CD4-positive, CD25-positive, alpha-beta regulatory T cell (primary cell): ENCODE data around the gene CUX1. TPM values are rescaled to one million over a fixed set of nuclear protein-coding genes. Genes with fewer than 3 reads are reported as not detected.
A peak's percentile ranks its signal among the peaks of the same experiment; 100 is the strongest.
"Not testable (repeated sequence)": the region's sequence is repeated elsewhere in the genome, so short reads cannot be mapped to it uniquely, and the experiment has no call there.

Source experiments
- ATAC-seq, 2 donors: fragments of 150-1000 bp; cut with Tn5 transposase; one replicate each; pipeline ENCODE4 v1.10.0; 2021; ENCODE audit warnings: low read depth in 2 of 2, moderate number of reproducible peaks in 2 of 2, moderate library complexity in 1 of 2
- DNase-seq, 3 donors: peaks; one replicate each; pipeline versions ENCODE4 v3.0.0 to v3.0.0-alpha.2; 2012 to 2022; ENCODE audit warnings: mixed read lengths in 1 of 3
- H3K27ac ChIP-seq: one replicate; pipeline ENCODE4 v1.7.0; 2013; ENCODE audit warnings: mild to moderate bottlenecking, low read length; ENCODE audit not compliant: insufficient read depth, poor library complexity, severe bottlenecking
- H3K27me3 ChIP-seq: one replicate; pipeline ENCODE4 v1.7.0; 2013; ENCODE audit warnings: low read length; ENCODE audit not compliant: control insufficient read depth, insufficient read depth
- H3K36me3 ChIP-seq: one replicate; pipeline ENCODE4 v1.7.0; 2013; ENCODE audit warnings: mild to moderate bottlenecking, low read length, moderate library complexity; ENCODE audit not compliant: control insufficient read depth, insufficient read depth
- H3K4me1 ChIP-seq: 2 replicates; pipeline ENCODE4 v1.7.0; 2013; ENCODE audit warnings: mild to moderate bottlenecking, low read length; ENCODE audit not compliant: insufficient read depth, control insufficient read depth, poor library complexity, severe bottlenecking
- H3K4me3 ChIP-seq: one replicate; pipeline ENCODE4 v1.7.0; 2013; ENCODE audit warnings: low read depth, mild to moderate bottlenecking, low read length, moderate library complexity
- H3K9me3 ChIP-seq, 2 experiments: 1 replicate in 1 of 2; 2 replicates in 1 of 2; pipeline ENCODE4 v1.7.0; 2013; ENCODE audit warnings: low read length in 2 of 2, mild to moderate bottlenecking in 1 of 2, moderate library complexity in 1 of 2; ENCODE audit not compliant: control insufficient read depth in 2 of 2
- H3K27ac Mint-ChIP-seq, 3 donors: one replicate each; pipeline ENCODE4 v1.8.0; 2020 to 2022; ENCODE audit warnings: mild to moderate bottlenecking in 3 of 3, mixed read lengths in 3 of 3, moderate library complexity in 2 of 3
- H3K27me3 Mint-ChIP-seq: one replicate; pipeline ENCODE4 v1.8.0; 2022; ENCODE audit warnings: mild to moderate bottlenecking, mixed read lengths
- H3K36me3 Mint-ChIP-seq: one replicate; pipeline ENCODE4 v1.8.0; 2020; ENCODE audit warnings: mixed read lengths
- H3K4me1 Mint-ChIP-seq, 4 donors: one replicate each; pipeline ENCODE4 v1.8.0; 2020 to 2022; ENCODE audit warnings: mixed read lengths in 4 of 4, mild to moderate bottlenecking in 1 of 4
- H3K4me3 Mint-ChIP-seq, 4 donors: one replicate each; pipeline ENCODE4 v1.8.0; 2020 to 2022; ENCODE audit warnings: mild to moderate bottlenecking in 4 of 4, mixed read lengths in 4 of 4, moderate library complexity in 3 of 4
- H3K9me3 Mint-ChIP-seq, 7 donors: one replicate each; pipeline ENCODE4 v1.8.0; 2020 to 2022; ENCODE audit warnings: mixed read lengths in 7 of 7, mild to moderate bottlenecking in 3 of 7, moderate library complexity in 2 of 7
- polyA plus RNA-seq, 4 donors: library from polyadenylated mRNA; unstranded; fragments of 300-500 nt; fragmentation: Illumina TruSeq; gene quantifications; one replicate each; pipeline ENCODE4 v1.2.3, GENCODE V29; 2021
- total RNA-seq: library from RNA; stranded (reverse); gene quantifications from one replicate; pipeline ENCODE4 v1.2.3, GENCODE V29; 2022

The CUX1 gene
- total and polyA plus RNA-seq, 5 donors from 2014 or later, result 6.0 to 45.1 (median 7.8) TPM

GRCh38 chr7:101852364-101852763, 34.9 kb downstream of the CUX1 start:
- not testable (repeated sequence) for H3K36me3 ChIP-seq, DNase-seq, H3K4me3 ChIP-seq, H3K27me3 ChIP-seq, H3K9me3 Mint-ChIP-seq, H3K27ac Mint-ChIP-seq, H3K36me3 Mint-ChIP-seq, ATAC-seq, H3K4me3 Mint-ChIP-seq, H3K27ac ChIP-seq, H3K27me3 Mint-ChIP-seq, H3K9me3 ChIP-seq
- peaks cover 17% of the 10 kb centered on the region for H3K4me1 ChIP-seq
- H3K4me1 Mint-ChIP-seq, result peaks cover 18 to 43% (median 35%) of the 10 kb centered on the region in 4 donors

GRCh38 chr7:101853684-101854083, 36.3 kb downstream of the CUX1 start:
- DNase-seq (no peak), ATAC-seq (no peak)
- Histone ChIP-seq H3K27ac (no peak overlapping the region), H3K9me3 (no peaks in the 10 kb centered on the region), H3K4me1 (peaks cover 21% of the 10 kb centered on the region), H3K27me3 (no peaks in the 10 kb centered on the region), H3K4me3 (no peak overlapping the region), H3K36me3 (no peaks in the 10 kb centered on the region)
- H3K4me3 Mint-ChIP-seq, result no peak overlapping the region
- no peaks in the 10 kb centered on the region for H3K36me3 Mint-ChIP-seq
- H3K4me1 Mint-ChIP-seq, result peaks cover 21 to 48% (median 35%) of the 10 kb centered on the region in 4 donors
- H3K27me3 Mint-ChIP-seq, result no peaks in the 10 kb centered on the region
- no peak overlapping the region for H3K27ac Mint-ChIP-seq
- H3K9me3 Mint-ChIP-seq, result peaks cover 3 to 9% (median 4%) of the 10 kb centered on the region in 7 donors

DNA sequence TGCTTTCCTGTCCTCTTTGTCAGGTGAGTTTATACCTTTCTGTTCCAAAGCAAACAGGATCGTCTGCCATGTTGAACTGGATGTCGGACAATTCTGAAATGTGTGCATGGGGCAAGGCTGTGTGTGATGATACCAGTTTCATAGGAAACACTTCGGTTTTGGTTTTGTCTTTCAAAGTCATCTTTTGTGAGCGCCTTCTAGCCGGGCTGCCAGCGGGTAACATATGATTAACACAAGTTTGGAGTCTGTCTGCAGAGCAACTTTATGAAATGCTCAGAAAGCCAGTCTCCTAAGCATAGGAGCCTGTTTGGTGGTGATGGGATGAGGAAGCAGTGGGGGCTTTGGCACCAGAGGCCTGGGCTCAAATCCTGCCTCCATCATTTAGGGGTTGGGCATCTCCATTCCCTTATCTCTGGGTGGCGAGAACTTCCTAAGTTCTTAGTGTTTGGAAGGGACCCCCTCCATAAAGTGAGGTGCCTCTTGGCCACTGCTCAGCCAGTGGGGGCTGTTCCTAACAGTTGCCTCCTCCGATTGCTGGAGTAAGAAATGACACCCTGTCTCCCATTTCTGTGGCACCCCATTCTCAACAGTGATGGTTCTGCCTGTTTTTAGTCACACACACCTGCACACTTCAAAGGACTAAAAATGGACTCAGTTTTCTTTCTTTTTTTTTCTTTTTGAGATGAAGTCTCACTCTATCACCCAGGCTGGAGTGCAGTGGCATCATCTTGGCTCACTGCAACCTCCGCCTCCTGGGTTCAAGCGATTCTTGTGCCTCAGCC, 36.8 kb downstream of the CUX1 start:
- Histone ChIP-seq H3K27ac (no peak overlapping the region), H3K9me3 (no peaks in the 10 kb centered on the region), H3K36me3 (no peaks in the 10 kb centered on the region), H3K27me3 (no peaks in the 10 kb centered on the region), H3K4me1 (peaks cover 21% of the 10 kb centered on the region), H3K4me3 (no peak overlapping the region)
- no peaks in the 10 kb centered on the region for H3K36me3 Mint-ChIP-seq
- H3K27ac Mint-ChIP-seq, result peak overlapping the region in 1 of 3 donors; percentile 64
- H3K27me3 Mint-ChIP-seq, result no peaks in the 10 kb centered on the region
- peak in 1 of 3 donors; percentile 10 for DNase-seq
- no peak for ATAC-seq
- H3K9me3 Mint-ChIP-seq, result peaks cover 2 to 4% (median 3%) of the 10 kb centered on the region in 7 donors
- no peak overlapping the region for H3K4me3 Mint-ChIP-seq
- peaks cover 21 to 48% (median 35%) of the 10 kb centered on the region in 4 donors for H3K4me1 Mint-ChIP-seq

DNA sequence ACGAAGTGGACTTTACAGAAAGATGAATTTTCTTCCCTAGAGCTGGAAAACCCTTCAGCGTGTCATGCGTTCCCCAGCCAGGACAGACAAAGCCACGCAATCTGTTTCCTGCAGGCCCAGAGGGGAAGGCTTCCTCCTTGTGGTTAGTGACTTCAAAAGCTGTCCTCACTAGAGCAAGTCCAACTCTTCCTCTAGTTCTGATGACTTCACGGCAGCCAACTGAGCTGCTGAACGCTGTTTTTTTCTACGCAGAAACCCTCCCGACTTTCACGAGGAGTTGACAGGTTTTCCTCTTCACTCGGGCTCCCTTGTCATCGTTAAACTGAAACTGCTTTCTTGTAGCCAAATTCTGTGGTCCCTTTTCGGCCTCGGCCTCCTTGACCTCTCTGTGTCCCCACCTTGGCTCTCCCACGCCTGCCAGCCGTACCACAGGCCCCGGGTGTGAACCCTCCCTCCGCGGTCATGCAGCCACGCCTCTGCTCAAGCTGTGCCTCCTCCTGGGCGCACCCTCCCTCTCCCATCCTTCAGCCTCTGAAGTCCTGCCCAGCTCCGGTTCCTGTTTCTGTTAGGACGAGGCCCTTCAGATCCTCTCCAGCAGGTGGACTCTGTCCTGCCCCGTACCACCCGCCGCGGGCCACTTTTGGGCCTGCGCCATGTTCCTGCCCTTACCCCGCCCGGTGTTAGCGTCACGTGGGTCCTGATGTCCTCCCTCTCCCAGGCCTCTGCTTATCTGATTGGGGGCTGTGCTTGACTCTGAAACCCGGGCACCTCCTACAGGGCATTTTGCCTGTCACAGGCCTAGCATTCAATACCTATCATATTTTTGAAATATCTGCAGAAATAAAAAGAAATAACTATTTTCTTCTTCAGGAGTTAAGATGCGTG, 39.3 kb downstream of the CUX1 start:
- DNase-seq (peak; percentile 74 to 88 (median 82)), ATAC-seq (peak; percentile 93 to 95)
- Mint-ChIP-seq H3K36me3 (no peaks in the 10 kb centered on the region), H3K4me3 (peak overlapping the region; percentile 87 to 99 (median 93)), H3K9me3 (no peaks in the 10 kb centered on the region), H3K27ac (peak overlapping the region; percentile 98 to 100 (median 99)), H3K4me1 (peaks cover 21 to 50% (median 37%) of the 10 kb centered on the region in 4 donors), H3K27me3 (no peaks in the 10 kb centered on the region)
- no peaks in the 10 kb centered on the region for H3K27me3 ChIP-seq
- no peaks in the 10 kb centered on the region for H3K36me3 ChIP-seq
- H3K9me3 ChIP-seq, result no peaks in the 10 kb centered on the region
- H3K4me3 ChIP-seq, result peak overlapping the region; percentile 80
- H3K27ac ChIP-seq, result peak overlapping the region; percentile 78
- peaks cover 21% of the 10 kb centered on the region for H3K4me1 ChIP-seq

DNA sequence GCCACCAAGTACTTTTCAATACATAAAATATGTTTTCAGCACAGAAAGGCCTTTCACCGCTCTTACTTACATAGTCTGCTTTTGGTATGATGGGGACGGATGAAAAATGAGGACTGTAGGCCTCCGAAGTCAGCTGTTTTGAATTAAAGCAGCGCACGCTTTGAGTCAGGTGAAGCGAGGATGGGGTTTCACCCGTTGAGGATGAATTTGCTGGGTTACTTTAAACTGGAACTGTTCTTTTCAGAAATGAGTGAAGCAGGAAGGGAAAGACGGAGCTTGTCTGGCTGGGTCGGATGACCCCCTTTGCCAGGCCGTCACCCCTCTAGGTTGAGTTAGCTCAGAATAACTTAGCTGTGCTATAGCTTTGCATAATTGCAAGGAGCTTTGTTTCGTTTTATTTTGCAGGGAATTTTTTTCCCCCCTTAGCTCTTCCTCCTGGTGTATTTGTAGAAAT, 40.0 kb downstream of the CUX1 start:
- Histone ChIP-seq H3K36me3 (no peaks in the 10 kb centered on the region), H3K27me3 (no peaks in the 10 kb centered on the region), H3K9me3 (no peaks in the 10 kb centered on the region), H3K4me3 (peak overlapping the region; percentile 80), H3K4me1 (peaks cover 21% of the 10 kb centered on the region), H3K27ac (peak overlapping the region; percentile 78)
- ATAC-seq (peak; percentile 3 to 6), DNase-seq (no peak)
- Mint-ChIP-seq H3K27ac (peak overlapping the region; percentile 98 to 100 (median 99)), H3K27me3 (no peaks in the 10 kb centered on the region), H3K36me3 (no peaks in the 10 kb centered on the region), H3K9me3 (no peaks in the 10 kb centered on the region), H3K4me1 (peaks cover 21 to 50% (median 37%) of the 10 kb centered on the region in 4 donors), H3K4me3 (peak overlapping the region; percentile 87 to 99 (median 93))

GRCh38 chr7:101858437-101859385, 41.3 kb downstream of the CUX1 start:
- H3K27me3 Mint-ChIP-seq, result no peaks in the 10 kb centered on the region
- H3K27ac Mint-ChIP-seq, result peak overlapping the region in 2 of 3 donors; percentile 59 to 98
- no peak for ATAC-seq

More at GRCh38 chr7:101858437-101859385, 41.3 kb downstream of the CUX1 start:
- DNase-seq, result no peak
- H3K4me3 ChIP-seq, result no peak overlapping the region
- H3K4me1 ChIP-seq, result peaks cover 21% of the 10 kb centered on the region
- H3K36me3 ChIP-seq, result no peaks in the 10 kb centered on the region
- H3K4me3 Mint-ChIP-seq, result peak overlapping the region in 3 of 4 donors; percentile 32 to 87 (median 70)
- no peaks in the 10 kb centered on the region for H3K9me3 ChIP-seq
- H3K9me3 Mint-ChIP-seq, result no peaks in the 10 kb centered on the region
- peaks cover 3% of the 10 kb centered on the region for H3K36me3 Mint-ChIP-seq
- no peaks in the 10 kb centered on the region for H3K27me3 ChIP-seq
- H3K27ac ChIP-seq, result no peak overlapping the region
- peaks cover 15 to 46% (median 35%) of the 10 kb centered on the region in 4 donors for H3K4me1 Mint-ChIP-seq
